Vagina (tissue), 2 donors: ENCODE data around the gene EXOSC2. TPM values are rescaled to one million over a fixed set of nuclear protein-coding genes. Genes with fewer than 3 reads are reported as not detected.

ENCODE experiments used
- DNase-seq, 2 donors: peaks; one replicate each; pipeline ENCODE4 v3.0.0-alpha.2; 2017; ENCODE audit errors: extremely low spot score in 2 of 2
- H3K27ac ChIP-seq: fragments of 200-600 bp; sonication (generic); one replicate; pipeline ENCODE4 v1.5.1; 2019
- H3K27me3 ChIP-seq: fragments of 200-600 bp; sonication (generic); one replicate; pipeline ENCODE4 v1.5.1; 2019
- H3K36me3 ChIP-seq, 2 donors: fragments of 200-600 bp; sonication (generic); one replicate each; pipeline ENCODE4 v1.5.1; 2017 to 2019
- H3K4me1 ChIP-seq: fragments of 200-600 bp; sonication (generic); one replicate; pipeline ENCODE4 v1.5.1; 2019
- H3K4me3 ChIP-seq, 2 donors: fragments of 200-600 bp; sonication (generic); 1 replicate in 1 of 2; 2 replicates in 1 of 2; pipeline ENCODE4 v1.5.1; 2016 to 2019
- H3K9me3 ChIP-seq: fragments of 200-600 bp; sonication (generic); one replicate; pipeline ENCODE4 v1.5.1; 2019
- CTCF ChIP-seq, 3 experiments: fragments of 450-650 bp in 2 of 3; fragments of 200-600 bp in 1 of 3; sonication (generic) in 1 of 3; IDR thresholded peaks; one replicate each; pipeline ENCODE4 v1.5.1; 2017 to 2019; ENCODE audit warnings: antibody characterized with exemption in 3 of 3, mild to moderate bottlenecking in 2 of 3, moderate library complexity in 2 of 3
- POLR2A ChIP-seq, 2 donors: fragments of 450-650 bp; IDR thresholded peaks; one replicate each; pipeline ENCODE4 v1.6.1; 2017; ENCODE audit warnings: antibody characterized with exemption in 2 of 2, mild to moderate bottlenecking in 2 of 2, moderate library complexity in 2 of 2
- POLR2AphosphoS5 ChIP-seq, 2 donors: sonication (generic); formaldehyde crosslinking; IDR thresholded peaks; one replicate each; pipeline ENCODE4 v1.9.0; 2017; ENCODE audit warnings: antibody characterized with exemption in 2 of 2, mild to moderate bottlenecking in 2 of 2, low read depth in 1 of 2; ENCODE audit not compliant: insufficient read depth in 1 of 2
- intact Hi-C: fragments of 100-400 bp; cut with DNase I; formaldehyde crosslinking; loops from one replicate; pipeline ENCODE4 v1.15.1; 2023
- total RNA-seq: library from RNA; depleted of rRNA; stranded (reverse); fragments of >200 nt; gene quantifications from one replicate; pipeline ENCODE4 v1.2.3, GENCODE V29; 2016

The EXOSC2 gene
- total RNA-seq, 1 donor from 2014 or later = 13.5 TPM

GRCh38 chr9:130667120-130667435 lies 26.5 kb upstream of the EXOSC2 start:
- Histone ChIP-seq H3K27me3 (peaks cover 25% of the 10 kb centered on the region), H3K36me3 (no peaks in the 10 kb centered on the region), H3K4me3 (no peak overlapping the region), H3K9me3 (no peaks in the 10 kb centered on the region), H3K4me1 (peaks cover 48% of the 10 kb centered on the region), H3K27ac (no peak overlapping the region)
- TF ChIP-seq POLR2AphosphoS5 (IDR thresholded peaks at IDR 0.05; ENCODE audit: insufficient read depth in 1 of 2, low read depth in 1 of 2) (no peak), POLR2A (IDR thresholded peaks at IDR 0.05) (no peak), CTCF (IDR thresholded peaks at IDR 0.05) (no peak)
- intact Hi-C loops = no loop called here
- no peak for DNase-seq

- Histone ChIP-seq H3K9me3 (no peaks in the 10 kb centered on the region), H3K4me1 (peaks cover 37% of the 10 kb centered on the region), H3K27ac (no peak overlapping the region), H3K4me3 (no peak overlapping the region), H3K27me3 (peaks cover 14% of the 10 kb centered on the region), H3K36me3 (no peaks in the 10 kb centered on the region)
- intact Hi-C loops = no loop called here
- no peak for TF ChIP-seq POLR2A (IDR thresholded peaks at IDR 0.05)
- TF ChIP-seq POLR2AphosphoS5 (IDR thresholded peaks at IDR 0.05; ENCODE audit: insufficient read depth in 1 of 2, low read depth in 1 of 2) = no peak
- TF ChIP-seq CTCF (IDR thresholded peaks at IDR 0.05) = no peak
- no peak for DNase-seq
Observed at GRCh38 chr9:130668196-130668595, 25.4 kb upstream of the EXOSC2 start.

GRCh38 chr9:130668659-130669058 lies 24.9 kb upstream of the EXOSC2 start:
- intact Hi-C loops = no loop called here
- Histone ChIP-seq H3K36me3 (no peaks in the 10 kb centered on the region), H3K4me3 (no peak overlapping the region), H3K4me1 (peaks cover 32% of the 10 kb centered on the region), H3K27me3 (peaks cover 13% of the 10 kb centered on the region), H3K27ac (no peak overlapping the region), H3K9me3 (no peaks in the 10 kb centered on the region)
- no peak for DNase-seq
- TF ChIP-seq POLR2A (IDR thresholded peaks at IDR 0.05) (no peak), POLR2AphosphoS5 (IDR thresholded peaks at IDR 0.05; ENCODE audit: insufficient read depth in 1 of 2, low read depth in 1 of 2) (no peak), CTCF (IDR thresholded peaks at IDR 0.05) (no peak)

GRCh38 chr9:130669965-130670364 lies 23.6 kb upstream of the EXOSC2 start:
- no peaks in the 10 kb centered on the region for H3K9me3 ChIP-seq
- no peak overlapping the region for H3K27ac ChIP-seq
- peaks cover 19% of the 10 kb centered on the region for H3K4me1 ChIP-seq
- H3K36me3 ChIP-seq = no peaks in the 10 kb centered on the region
- intact Hi-C loops = no loop called here
- H3K27me3 ChIP-seq = peaks cover 5% of the 10 kb centered on the region
- DNase-seq = no peak
- H3K4me3 ChIP-seq = no peak overlapping the region
- TF ChIP-seq POLR2AphosphoS5 (IDR thresholded peaks at IDR 0.05; ENCODE audit: insufficient read depth in 1 of 2, low read depth in 1 of 2) = no peak
- no peak for TF ChIP-seq CTCF (IDR thresholded peaks at IDR 0.05)
- TF ChIP-seq POLR2A (IDR thresholded peaks at IDR 0.05) = no peak

GRCh38 chr9:130670644-130671043 lies 22.9 kb upstream of the EXOSC2 start:
- no peak overlapping the region for H3K4me3 ChIP-seq
- TF ChIP-seq CTCF (IDR thresholded peaks at IDR 0.05) (no peak), POLR2AphosphoS5 (IDR thresholded peaks at IDR 0.05; ENCODE audit: insufficient read depth in 1 of 2, low read depth in 1 of 2) (no peak), POLR2A (IDR thresholded peaks at IDR 0.05) (no peak)
- no peak for DNase-seq
- H3K4me1 ChIP-seq = peaks cover 12% of the 10 kb centered on the region
- no peaks in the 10 kb centered on the region for H3K9me3 ChIP-seq
- no peaks in the 10 kb centered on the region for H3K36me3 ChIP-seq
- intact Hi-C loops = no loop called here
- no peak overlapping the region for H3K27ac ChIP-seq
- H3K27me3 ChIP-seq = no peaks in the 10 kb centered on the region
